CD14-positive monocyte (primary cell): ENCODE results near the gene STRAP. TPM values are rescaled to one million over a fixed set of nuclear protein-coding genes. Genes with fewer than 3 reads are reported as not detected.
A peak's percentile ranks its signal among the peaks of the same experiment; 100 is the strongest.

ENCODE experiments used
- DNase-seq, 3 donors: peaks; one replicate each; pipeline ENCODE4 v3.0.0-alpha.2; 2011 to 2022
- H2AFZ ChIP-seq: 2 replicates; pipeline ENCODE4 v1.6.0; 2012; ENCODE audit warnings: mild to moderate bottlenecking, low read depth, low read length, inconsistent platforms; ENCODE audit not compliant: insufficient read depth, poor library complexity, severe bottlenecking
- H3K27ac ChIP-seq, 2 donors: 1 replicate in 1 of 2; 2 replicates in 1 of 2; pipeline ENCODE4 v1.5.1; 2012 to 2013; ENCODE audit warnings: low read length in 2 of 2, control low read depth in 1 of 2, inconsistent platforms in 1 of 2, low read depth in 1 of 2, mild to moderate bottlenecking in 1 of 2
- H3K27me3 ChIP-seq, 2 donors: one replicate each; pipeline versions ENCODE4 v1.6.0 to v1.6.1; 2011 to 2013; ENCODE audit warnings: low read length in 2 of 2; ENCODE audit not compliant: control insufficient read depth in 2 of 2, insufficient read depth in 2 of 2
- H3K36me3 ChIP-seq, 2 donors: replicated peaks in 1 of 2; 1 replicate in 1 of 2; 2 replicates in 1 of 2; pipeline versions ENCODE4 v1.5.1 to v1.6.1; 2012 to 2013; ENCODE audit warnings: low read length in 2 of 2, control low read depth in 1 of 2, inconsistent platforms in 1 of 2, mild to moderate bottlenecking in 1 of 2; ENCODE audit not compliant: insufficient read depth in 2 of 2, control insufficient read depth in 1 of 2
- H3K4me1 ChIP-seq, 2 donors: 1 replicate in 1 of 2; 2 replicates in 1 of 2; pipeline versions ENCODE4 v1.5.1 to v1.6.1; 2012 to 2013; ENCODE audit warnings: low read length in 2 of 2, control low read depth in 1 of 2, inconsistent platforms in 1 of 2, mild to moderate bottlenecking in 1 of 2, moderate library complexity in 1 of 2; ENCODE audit not compliant: insufficient read depth in 2 of 2, control insufficient read depth in 1 of 2
- H3K4me2 ChIP-seq: replicated peaks from 2 replicates; pipeline ENCODE3; 2012; ENCODE audit warnings: low read length, moderate library complexity, mild to moderate bottlenecking; ENCODE audit not compliant: poor library complexity, severe bottlenecking; ENCODE audit errors: extremely low read depth
- H3K4me3 ChIP-seq, 3 experiments: fragments of 200-600 bp in 1 of 3; sonication (generic) in 1 of 3; replicated peaks in 1 of 3; 1 replicate in 2 of 3; 2 replicates in 1 of 3; pipeline ENCODE4 v1.5.1; 2011 to 2013; ENCODE audit warnings: low read length in 3 of 3, mild to moderate bottlenecking in 3 of 3, control low read depth in 2 of 3, low read depth in 2 of 3, inconsistent platforms in 1 of 3, moderate library complexity in 1 of 3
- H3K79me2 ChIP-seq: 2 replicates; pipeline ENCODE4 v1.6.0; 2012; ENCODE audit warnings: mild to moderate bottlenecking, control low read depth, inconsistent platforms, low read length, moderate library complexity; ENCODE audit not compliant: insufficient read depth
- H3K9ac ChIP-seq: 2 replicates; pipeline ENCODE4 v1.6.0; 2017; ENCODE audit warnings: low read length, mild to moderate bottlenecking; ENCODE audit not compliant: insufficient read depth, poor library complexity, severe bottlenecking
- H3K9me3 ChIP-seq, 2 donors: replicated peaks in 1 of 2; 1 replicate in 1 of 2; 2 replicates in 1 of 2; pipeline versions ENCODE4 v1.5.1 to v1.6.1; 2012 to 2013; ENCODE audit warnings: low read length in 2 of 2, control low read depth in 1 of 2; ENCODE audit not compliant: control insufficient read depth in 1 of 2, insufficient read depth in 1 of 2
- H4K20me1 ChIP-seq: 2 replicates; pipeline ENCODE4 v1.6.0; 2012; ENCODE audit warnings: mild to moderate bottlenecking, low read length, control low read depth, moderate library complexity; ENCODE audit not compliant: insufficient read depth
- H3K27ac Mint-ChIP-seq, 7 donors: one replicate each; pipeline ENCODE4 v1.8.0; 2020; ENCODE audit warnings: mild to moderate bottlenecking in 7 of 7, mixed read lengths in 7 of 7, moderate library complexity in 6 of 7, inconsistent platforms in 2 of 7
- H3K27me3 Mint-ChIP-seq, 3 donors: one replicate each; pipeline ENCODE4 v1.8.0; 2021 to 2022; ENCODE audit warnings: low read depth in 3 of 3, mild to moderate bottlenecking in 3 of 3, mixed read lengths in 3 of 3, moderate library complexity in 3 of 3, inconsistent platforms in 1 of 3
- H3K36me3 Mint-ChIP-seq, 2 donors: one replicate each; pipeline ENCODE4 v1.8.0; 2020; ENCODE audit warnings: mixed read lengths in 2 of 2, inconsistent platforms in 1 of 2, mild to moderate bottlenecking in 1 of 2
- H3K4me1 Mint-ChIP-seq: one replicate; pipeline ENCODE4 v1.8.0; 2020; ENCODE audit warnings: mild to moderate bottlenecking, mixed read lengths
- H3K4me3 Mint-ChIP-seq, 2 donors: one replicate each; pipeline ENCODE4 v1.8.0; 2020; ENCODE audit warnings: mild to moderate bottlenecking in 2 of 2, mixed read lengths in 2 of 2, moderate library complexity in 1 of 2
- H3K9me3 Mint-ChIP-seq, 7 donors: one replicate each; pipeline ENCODE4 v1.8.0; 2020 to 2022; ENCODE audit warnings: mixed read lengths in 7 of 7, mild to moderate bottlenecking in 6 of 7, moderate library complexity in 6 of 7, inconsistent platforms in 2 of 7
- WGBS: methylation state at CpG from one replicate; pipeline ENCODE4 v1.1.5; 2013; ENCODE audit warnings: missing lambda C conversion rate; ENCODE audit not compliant: insufficient coverage; 5-methylcytosine and 5-hydroxymethylcytosine counted together
- intact Hi-C, 2 donors: fragments of 100-400 bp; cut with micrococcal nuclease; formaldehyde crosslinking; loops; one replicate each; pipeline versions ENCODE4 v1.15.0 to v1.15.1; 2023
- polyA plus RNA-seq, 3 donors: library from polyadenylated mRNA; depleted of rRNA in 1 of 3; unstranded in 2 of 3; stranded (reverse) in 1 of 3; fragments of 300-500 nt in 2 of 3; fragments of >200 nt in 1 of 3; fragmentation: Illumina TruSeq in 2 of 3; gene quantifications; 1 replicate in 2 of 3; 2 replicates in 1 of 3; pipeline ENCODE4 v1.2.3, GENCODE V29; 2012 to 2021
- TF ChIP-seq, protein P1 (sequence below): fragments of 200-600 bp; IDR thresholded peaks from one replicate; pipeline ENCODE4 v1.8.0; 2022; ENCODE audit warnings: antibody characterized with exemption, mild to moderate bottlenecking

Gene STRAP
- polyA plus RNA-seq, 3 donors = 53.7 to 111 (median 98.2) TPM

DNA sequence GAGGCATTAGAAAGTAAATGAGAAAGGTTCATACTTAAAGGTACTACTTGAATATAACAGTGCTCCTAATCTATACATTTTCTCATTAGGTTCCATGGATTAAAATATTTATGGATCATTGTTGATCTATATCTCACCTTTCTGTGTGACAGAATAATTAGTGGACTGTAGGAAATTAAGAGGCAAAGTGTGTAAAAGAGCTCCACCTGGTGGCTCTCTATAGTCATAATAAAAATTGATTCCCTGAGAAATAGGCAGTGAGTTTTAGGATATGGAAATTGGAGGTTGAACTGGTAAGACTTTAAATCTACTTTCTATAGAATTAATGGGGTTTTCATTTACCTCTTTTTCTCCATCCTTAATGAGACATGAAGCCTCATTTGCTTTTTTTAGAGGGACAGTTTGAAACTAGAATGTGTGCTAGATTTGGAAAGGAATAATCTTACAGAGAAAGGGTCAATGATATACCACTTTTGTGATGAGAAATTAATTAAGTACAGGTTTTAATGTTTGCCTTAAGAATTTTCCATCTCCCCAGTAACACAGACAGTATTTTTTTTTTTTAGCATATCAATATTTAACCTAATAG is 17.2 kb downstream of the STRAP start:
- Histone ChIP-seq H3K4me3 (no peak overlapping the region), H4K20me1 (peaks cover 3% of the 10 kb centered on the region), H3K27me3 (no peaks in the 10 kb centered on the region), H3K27ac (no peak overlapping the region), H3K4me1 (no peaks in the 10 kb centered on the region), H3K4me2 (no peak overlapping the region), H3K79me2 (no peaks in the 10 kb centered on the region), H2AFZ (no peak overlapping the region), H3K9ac (no peak overlapping the region), H3K9me3 (no peaks in the 10 kb centered on the region), H3K36me3 (peaks cover 88 to 89% of the 10 kb centered on the region in 2 donors)
- H3K27ac Mint-ChIP-seq = peak overlapping the region in 2 of 7 donors; percentile 24 to 72
- intact Hi-C loops = no loop called here
- TF ChIP-seq, protein P1, sequence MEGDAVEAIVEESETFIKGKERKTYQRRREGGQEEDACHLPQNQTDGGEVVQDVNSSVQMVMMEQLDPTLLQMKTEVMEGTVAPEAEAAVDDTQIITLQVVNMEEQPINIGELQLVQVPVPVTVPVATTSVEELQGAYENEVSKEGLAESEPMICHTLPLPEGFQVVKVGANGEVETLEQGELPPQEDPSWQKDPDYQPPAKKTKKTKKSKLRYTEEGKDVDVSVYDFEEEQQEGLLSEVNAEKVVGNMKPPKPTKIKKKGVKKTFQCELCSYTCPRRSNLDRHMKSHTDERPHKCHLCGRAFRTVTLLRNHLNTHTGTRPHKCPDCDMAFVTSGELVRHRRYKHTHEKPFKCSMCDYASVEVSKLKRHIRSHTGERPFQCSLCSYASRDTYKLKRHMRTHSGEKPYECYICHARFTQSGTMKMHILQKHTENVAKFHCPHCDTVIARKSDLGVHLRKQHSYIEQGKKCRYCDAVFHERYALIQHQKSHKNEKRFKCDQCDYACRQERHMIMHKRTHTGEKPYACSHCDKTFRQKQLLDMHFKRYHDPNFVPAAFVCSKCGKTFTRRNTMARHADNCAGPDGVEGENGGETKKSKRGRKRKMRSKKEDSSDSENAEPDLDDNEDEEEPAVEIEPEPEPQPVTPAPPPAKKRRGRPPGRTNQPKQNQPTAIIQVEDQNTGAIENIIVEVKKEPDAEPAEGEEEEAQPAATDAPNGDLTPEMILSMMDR = peak; percentile 81
- no peaks in the 10 kb centered on the region for H3K9me3 Mint-ChIP-seq
- H3K36me3 Mint-ChIP-seq = peaks cover 62 to 78% of the 10 kb centered on the region in 2 donors
- H3K27me3 Mint-ChIP-seq = no peaks in the 10 kb centered on the region
- no peaks in the 10 kb centered on the region for H3K4me1 Mint-ChIP-seq
- no peak overlapping the region for H3K4me3 Mint-ChIP-seq
- DNase-seq = peak; percentile 9 to 41 (median 17)

DNA sequence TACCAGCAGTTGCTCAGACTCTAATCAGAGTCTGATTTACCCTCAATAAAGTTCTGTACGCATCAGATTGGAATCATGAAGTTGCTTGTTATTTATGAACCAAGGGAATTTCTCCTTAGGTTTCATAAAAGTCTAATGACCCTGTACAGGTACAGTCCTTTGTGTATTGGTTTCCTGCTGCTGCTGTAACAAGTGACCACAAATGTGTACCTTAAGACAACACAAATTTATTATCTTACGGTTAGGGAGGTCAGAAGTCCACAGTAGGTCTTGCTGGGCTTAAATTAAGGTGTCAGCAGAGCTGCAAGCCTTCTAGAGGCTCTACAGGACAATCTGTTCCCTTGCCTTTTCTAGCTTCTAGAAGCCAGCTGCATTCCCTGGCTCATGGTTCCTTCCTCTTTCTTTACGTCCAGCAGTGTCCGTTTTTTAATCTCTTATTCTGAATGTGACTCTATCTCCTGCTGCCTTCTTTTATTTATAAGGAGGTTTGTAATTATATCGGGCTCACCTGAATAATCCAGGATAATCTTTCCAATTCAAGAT is 22.3 kb downstream of the STRAP start:
- peaks cover 38 to 60% of the 10 kb centered on the region in 2 donors for H3K36me3 Mint-ChIP-seq
- H3K4me1 Mint-ChIP-seq = no peaks in the 10 kb centered on the region
- H3K9me3 Mint-ChIP-seq = no peaks in the 10 kb centered on the region
- H3K4me2 ChIP-seq = no peak overlapping the region
- no peaks in the 10 kb centered on the region for H3K4me1 ChIP-seq
- no peaks in the 10 kb centered on the region for H3K27me3 Mint-ChIP-seq
- TF ChIP-seq, protein P1 = no peak
- WGBS = no CpG with 5 or more reads among the region's 5 CpGs
- H3K4me3 ChIP-seq = no peak overlapping the region
- H4K20me1 ChIP-seq = peaks cover 1% of the 10 kb centered on the region
- no peak overlapping the region for H2AFZ ChIP-seq
- no peak for DNase-seq
- no peaks in the 10 kb centered on the region for H3K27me3 ChIP-seq
- H3K79me2 ChIP-seq = no peaks in the 10 kb centered on the region
- no peak overlapping the region for H3K27ac ChIP-seq
- peaks cover 56 to 72% of the 10 kb centered on the region in 2 donors for H3K36me3 ChIP-seq
- H3K27ac Mint-ChIP-seq = no peak overlapping the region
- H3K9me3 ChIP-seq = no peaks in the 10 kb centered on the region
- intact Hi-C loops = no loop called here
- no peak overlapping the region for H3K9ac ChIP-seq
- H3K4me3 Mint-ChIP-seq = no peak overlapping the region
